ENCODE measurements around the gene CLDN14. TPM values are rescaled to one million over a fixed set of nuclear protein-coding genes. Genes with fewer than 3 reads are reported as not detected.
A peak's percentile ranks its signal among the peaks of the same experiment; 100 is the strongest.

The CLDN14 gene, protein sequence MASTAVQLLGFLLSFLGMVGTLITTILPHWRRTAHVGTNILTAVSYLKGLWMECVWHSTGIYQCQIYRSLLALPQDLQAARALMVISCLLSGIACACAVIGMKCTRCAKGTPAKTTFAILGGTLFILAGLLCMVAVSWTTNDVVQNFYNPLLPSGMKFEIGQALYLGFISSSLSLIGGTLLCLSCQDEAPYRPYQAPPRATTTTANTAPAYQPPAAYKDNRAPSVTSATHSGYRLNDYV
- under 0.01 TPM in 1 of 2 replicates, not detected in the other for total RNA-seq

DNA sequence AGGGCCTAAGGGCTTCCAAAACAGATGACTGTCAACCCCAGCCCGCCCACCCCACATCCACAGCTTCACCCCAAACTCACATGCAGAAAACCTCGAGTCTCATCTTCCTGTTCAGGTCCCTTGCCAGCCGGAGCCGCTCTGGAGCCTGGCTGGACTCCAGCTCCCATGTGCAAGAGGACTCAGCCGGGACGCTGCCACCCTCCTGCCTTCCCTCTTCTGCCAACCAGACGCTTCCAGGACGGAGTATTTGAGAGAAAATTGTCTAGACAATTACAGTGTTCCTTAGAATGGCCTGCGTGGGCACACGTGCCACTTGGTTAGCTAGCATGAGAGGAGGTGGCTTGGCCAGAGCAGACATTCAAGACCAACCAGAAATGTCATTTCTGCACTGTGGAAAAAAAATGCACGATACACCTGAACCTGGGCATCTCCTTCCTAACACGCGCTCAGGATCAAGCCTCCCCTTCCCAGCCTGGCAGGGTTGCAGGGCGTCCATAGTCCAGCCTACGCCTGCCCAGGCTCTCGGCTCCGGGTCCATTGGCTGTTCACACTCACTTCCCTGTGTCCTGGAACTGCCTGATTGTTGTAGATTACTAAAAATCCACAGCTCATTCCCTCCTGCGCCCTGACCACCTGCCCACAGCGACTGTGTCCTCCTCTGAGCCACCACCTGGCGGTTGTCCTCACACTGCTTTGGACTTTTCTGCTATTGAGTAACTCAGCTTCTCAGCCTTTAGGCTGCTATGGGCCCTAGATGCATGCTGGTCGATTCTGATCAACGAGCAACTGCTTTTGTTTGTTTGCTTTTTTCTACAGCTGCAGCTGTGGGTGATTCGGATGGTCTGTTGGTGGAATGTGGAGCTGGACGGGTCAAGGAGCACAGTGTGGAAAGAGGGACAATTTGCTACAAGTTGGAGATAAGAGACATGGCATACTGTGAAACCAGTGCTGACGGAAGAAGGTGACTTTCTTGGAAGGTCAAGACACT, at the start of gene CLDN14:
TSS of gene CLDN14 (minus strand) at position 708 of the 988 bp plus-strand sequence. CDS start 18,427 bp downstream, outside the sequence.
- no peak within 1 kb of the TSS for H3K4me3 ChIP-seq (ENCODE audit: low read depth, low read length)
- DNase-seq (ENCODE audit: low read depth): peak; percentile 19
- TF ChIP-seq, protein P1, sequence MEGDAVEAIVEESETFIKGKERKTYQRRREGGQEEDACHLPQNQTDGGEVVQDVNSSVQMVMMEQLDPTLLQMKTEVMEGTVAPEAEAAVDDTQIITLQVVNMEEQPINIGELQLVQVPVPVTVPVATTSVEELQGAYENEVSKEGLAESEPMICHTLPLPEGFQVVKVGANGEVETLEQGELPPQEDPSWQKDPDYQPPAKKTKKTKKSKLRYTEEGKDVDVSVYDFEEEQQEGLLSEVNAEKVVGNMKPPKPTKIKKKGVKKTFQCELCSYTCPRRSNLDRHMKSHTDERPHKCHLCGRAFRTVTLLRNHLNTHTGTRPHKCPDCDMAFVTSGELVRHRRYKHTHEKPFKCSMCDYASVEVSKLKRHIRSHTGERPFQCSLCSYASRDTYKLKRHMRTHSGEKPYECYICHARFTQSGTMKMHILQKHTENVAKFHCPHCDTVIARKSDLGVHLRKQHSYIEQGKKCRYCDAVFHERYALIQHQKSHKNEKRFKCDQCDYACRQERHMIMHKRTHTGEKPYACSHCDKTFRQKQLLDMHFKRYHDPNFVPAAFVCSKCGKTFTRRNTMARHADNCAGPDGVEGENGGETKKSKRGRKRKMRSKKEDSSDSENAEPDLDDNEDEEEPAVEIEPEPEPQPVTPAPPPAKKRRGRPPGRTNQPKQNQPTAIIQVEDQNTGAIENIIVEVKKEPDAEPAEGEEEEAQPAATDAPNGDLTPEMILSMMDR (IDR thresholded peaks at IDR 0.05; ENCODE audit: insufficient read depth, low read depth, low read length): no peak

DNA sequence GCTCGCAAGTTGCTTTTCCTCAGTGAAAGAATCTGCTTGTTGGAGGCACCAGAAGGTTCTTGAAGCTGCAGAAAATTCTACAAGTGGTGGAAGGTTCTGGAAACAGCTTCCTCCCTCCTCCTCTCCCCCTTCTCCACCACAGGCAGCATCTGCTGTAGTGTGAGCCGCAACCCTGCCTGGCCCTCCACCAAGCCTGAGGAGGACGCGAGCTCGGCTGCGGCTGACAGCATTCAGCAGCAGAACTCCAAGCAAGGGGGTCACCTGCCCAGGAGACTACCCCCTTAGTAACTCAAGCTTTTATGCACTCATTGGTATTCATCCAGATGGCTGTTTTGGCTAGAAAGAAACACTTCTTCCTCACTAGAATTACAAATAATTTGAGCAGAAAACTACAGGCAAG, 48.8 kb upstream of the CLDN14 start:
- no peak for DNase-seq (ENCODE audit: low read depth)
- H3K4me3 ChIP-seq (ENCODE audit: low read depth, low read length): no peak overlapping the region
- TF ChIP-seq, protein P1 (IDR thresholded peaks at IDR 0.05; ENCODE audit: insufficient read depth, low read depth, low read length): no peak

DNA sequence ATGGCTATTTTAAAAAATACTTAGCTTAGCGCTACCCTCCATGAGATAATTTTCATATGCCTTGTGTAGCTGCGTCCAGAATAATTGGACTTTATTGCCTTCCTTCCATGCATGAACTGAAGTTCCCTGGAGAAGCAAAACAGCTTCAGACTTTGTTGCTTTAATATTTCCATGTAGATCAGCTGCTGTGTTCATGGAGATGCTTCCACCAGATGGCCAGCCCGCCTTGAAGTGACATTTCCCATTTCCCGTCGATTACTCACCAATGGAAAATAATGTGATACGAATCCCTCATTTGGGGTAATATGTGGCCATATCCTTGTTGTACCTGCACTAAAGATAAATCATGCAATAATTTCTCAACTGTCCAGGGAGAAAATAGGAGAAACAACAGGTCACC, 47.4 kb upstream of the CLDN14 start:
- TF ChIP-seq, protein P1 (IDR thresholded peaks at IDR 0.05; ENCODE audit: insufficient read depth, low read depth, low read length): no peak
- DNase-seq (ENCODE audit: low read depth): no peak
- H3K4me3 ChIP-seq (ENCODE audit: low read depth, low read length): no peak overlapping the region

DNA sequence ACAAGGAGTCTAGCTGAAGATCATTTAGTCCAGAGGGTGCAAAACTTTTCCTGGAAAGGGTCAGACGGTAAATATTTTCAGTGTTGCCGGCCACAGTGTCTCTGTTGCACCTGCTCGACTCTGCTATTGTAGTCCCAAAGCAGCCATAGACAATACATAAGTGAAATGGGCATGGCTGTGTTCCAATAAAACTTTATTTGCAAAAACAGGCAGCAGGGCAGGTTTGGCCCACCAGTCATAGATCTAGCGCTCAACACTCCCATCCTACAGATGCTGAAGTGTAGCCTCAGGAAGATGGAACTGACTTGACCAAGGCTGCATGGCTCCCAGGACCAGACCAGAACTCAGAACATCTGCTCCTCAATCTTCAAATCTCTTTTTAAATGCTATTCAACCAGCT, 46.2 kb upstream of the CLDN14 start:
- DNase-seq (ENCODE audit: low read depth): no peak
- TF ChIP-seq, protein P1 (IDR thresholded peaks at IDR 0.05; ENCODE audit: insufficient read depth, low read depth, low read length): no peak
- H3K4me3 ChIP-seq (ENCODE audit: low read depth, low read length): no peak overlapping the region

DNA sequence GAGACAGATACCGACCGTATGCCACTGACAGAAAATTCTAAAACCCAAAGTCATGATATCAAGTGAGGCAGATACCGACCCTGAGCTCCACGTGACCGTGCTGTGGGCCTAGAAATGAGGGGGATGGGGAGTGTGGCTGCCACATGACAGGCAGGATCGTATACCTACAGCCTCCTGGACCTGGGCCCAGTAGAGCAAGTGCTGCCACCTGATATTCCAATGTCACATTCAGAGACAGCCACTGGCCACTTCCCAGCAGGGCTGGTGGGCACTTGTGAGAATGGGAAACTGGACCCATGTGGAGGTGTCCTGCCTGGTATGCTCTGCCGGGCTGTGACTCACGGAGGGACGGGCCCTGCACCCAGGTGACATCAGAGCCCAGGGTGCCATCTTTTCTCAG, 44.6 kb upstream of the CLDN14 start:
- no peak overlapping the region for H3K4me3 ChIP-seq (ENCODE audit: low read depth, low read length)
- DNase-seq (ENCODE audit: low read depth): no peak
- TF ChIP-seq, protein P1 (IDR thresholded peaks at IDR 0.05; ENCODE audit: insufficient read depth, low read depth, low read length): no peak

DNA sequence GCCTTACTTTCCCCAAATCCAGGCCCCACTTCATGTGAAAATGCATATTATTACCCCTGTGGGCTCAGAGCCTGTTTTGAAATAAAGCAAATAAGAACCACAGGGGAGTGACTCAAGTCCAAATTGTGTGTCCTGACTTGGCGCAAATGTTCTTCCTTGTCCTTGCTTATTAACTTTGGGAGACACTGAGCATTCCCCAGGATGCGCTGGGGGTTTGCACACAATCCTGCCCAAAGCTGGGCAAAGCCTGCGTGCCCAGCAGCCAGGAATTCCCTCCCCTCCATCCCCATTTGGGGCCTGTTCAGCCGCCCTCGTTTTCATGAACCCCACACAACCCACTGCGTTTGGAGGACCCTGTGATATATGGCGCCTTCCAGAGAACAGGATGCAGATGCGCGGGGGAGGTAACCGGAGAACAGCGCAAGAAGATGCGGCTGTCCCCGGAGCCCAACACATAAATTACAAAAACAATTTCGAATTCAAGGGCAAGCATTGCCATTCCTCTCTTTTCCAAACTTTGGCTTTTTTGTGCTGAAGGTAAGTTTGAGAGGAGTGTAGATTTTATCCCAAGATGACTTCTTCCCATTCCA, 42.4 kb upstream of the CLDN14 start:
- DNase-seq (ENCODE audit: low read depth): no peak
- H3K4me3 ChIP-seq (ENCODE audit: low read depth, low read length): no peak overlapping the region
- TF ChIP-seq, protein P1 (IDR thresholded peaks at IDR 0.05; ENCODE audit: insufficient read depth, low read depth, low read length): no peak
